C4-2B (cell line): ENCODE results near the gene OSBPL8.

Source experiments
- H3K27ac ChIP-seq: fragments of 450-650 bp; 2 replicates; pipeline ENCODE4 v1.5.1; 2017
- ZFX ChIP-seq: fragments of 450-650 bp; IDR thresholded peaks from 2 replicates; pipeline ENCODE4 v1.6.1; 2017
- TF ChIP-seq, protein P1 (sequence below): fragments of 450-650 bp; conservative IDR thresholded peaks from 2 replicates; pipeline ENCODE4 v1.5.1; 2017; ENCODE audit warnings: mild to moderate bottlenecking

Gene OSBPL8

DNA sequence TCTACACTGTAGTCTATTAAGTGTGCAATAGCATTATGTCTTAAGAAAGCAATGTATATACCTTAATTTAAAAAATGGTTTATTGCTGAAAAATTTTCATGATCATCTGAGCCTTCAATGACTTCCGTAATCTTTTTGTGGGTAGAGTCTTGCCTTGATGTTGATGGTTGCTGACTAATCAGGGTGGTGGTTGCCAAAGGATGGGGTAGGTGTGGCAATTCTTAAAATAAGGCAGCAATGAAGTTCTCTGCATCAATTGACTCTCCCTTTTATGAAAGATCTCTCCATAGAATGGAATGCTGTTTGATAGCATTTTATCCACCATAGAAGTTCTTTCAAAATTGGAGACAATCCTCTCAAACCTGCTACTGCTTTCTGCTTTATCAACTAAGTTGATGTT, 252.5 kb downstream of the OSBPL8 start:
- H3K27ac ChIP-seq = no peak overlapping the region
- TF ChIP-seq ZFX = no peak
- TF ChIP-seq, protein P1, sequence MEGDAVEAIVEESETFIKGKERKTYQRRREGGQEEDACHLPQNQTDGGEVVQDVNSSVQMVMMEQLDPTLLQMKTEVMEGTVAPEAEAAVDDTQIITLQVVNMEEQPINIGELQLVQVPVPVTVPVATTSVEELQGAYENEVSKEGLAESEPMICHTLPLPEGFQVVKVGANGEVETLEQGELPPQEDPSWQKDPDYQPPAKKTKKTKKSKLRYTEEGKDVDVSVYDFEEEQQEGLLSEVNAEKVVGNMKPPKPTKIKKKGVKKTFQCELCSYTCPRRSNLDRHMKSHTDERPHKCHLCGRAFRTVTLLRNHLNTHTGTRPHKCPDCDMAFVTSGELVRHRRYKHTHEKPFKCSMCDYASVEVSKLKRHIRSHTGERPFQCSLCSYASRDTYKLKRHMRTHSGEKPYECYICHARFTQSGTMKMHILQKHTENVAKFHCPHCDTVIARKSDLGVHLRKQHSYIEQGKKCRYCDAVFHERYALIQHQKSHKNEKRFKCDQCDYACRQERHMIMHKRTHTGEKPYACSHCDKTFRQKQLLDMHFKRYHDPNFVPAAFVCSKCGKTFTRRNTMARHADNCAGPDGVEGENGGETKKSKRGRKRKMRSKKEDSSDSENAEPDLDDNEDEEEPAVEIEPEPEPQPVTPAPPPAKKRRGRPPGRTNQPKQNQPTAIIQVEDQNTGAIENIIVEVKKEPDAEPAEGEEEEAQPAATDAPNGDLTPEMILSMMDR = no peak

DNA sequence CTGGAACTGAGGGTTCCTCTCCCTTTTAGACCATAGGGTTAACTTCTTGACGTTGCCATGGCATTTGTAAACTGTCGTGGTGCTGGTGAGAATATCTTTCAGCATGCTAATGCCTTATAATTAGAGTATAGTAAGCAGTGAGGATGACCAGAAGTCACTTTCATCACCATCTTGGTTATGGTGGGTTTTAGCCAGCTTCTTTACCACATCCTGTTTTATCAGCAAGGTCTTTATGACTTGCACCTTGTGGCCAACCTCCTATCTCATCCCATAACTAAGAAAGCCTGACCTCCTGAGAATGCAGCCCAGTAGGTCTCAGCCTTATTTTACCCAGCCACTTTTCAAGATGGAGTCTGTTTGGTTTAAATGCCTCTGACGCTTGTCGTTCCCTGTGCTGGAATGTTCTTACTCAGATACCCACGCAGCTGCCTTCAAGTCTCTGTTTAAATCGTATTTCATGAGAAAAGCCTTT, 255.5 kb downstream of the OSBPL8 start:
- TF ChIP-seq ZFX = no peak
- TF ChIP-seq, protein P1 = no peak

DNA sequence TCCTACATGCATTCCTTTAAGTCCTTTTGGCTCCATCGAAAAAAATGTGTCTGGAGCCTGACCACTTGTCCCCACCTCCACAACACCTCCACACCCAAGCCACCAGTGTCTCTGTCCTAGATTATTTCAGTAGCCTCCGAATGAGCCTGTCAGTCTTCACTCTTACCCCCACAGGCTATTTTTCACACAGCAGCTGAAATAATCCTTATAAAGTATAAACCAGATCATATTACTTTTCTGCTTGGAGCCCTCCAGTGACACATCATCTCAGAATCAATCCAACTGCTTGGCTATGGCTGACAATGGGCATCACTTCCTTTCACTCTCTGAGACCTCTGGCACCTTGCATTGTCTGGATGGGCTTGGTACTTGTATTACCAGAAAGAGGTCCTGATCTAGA, 256.2 kb downstream of the OSBPL8 start:
- TF ChIP-seq ZFX = no peak
- TF ChIP-seq, protein P1 = no peak
- H3K27ac ChIP-seq = no peak overlapping the region

More for the DNA sequence above, 255.5 kb downstream of the OSBPL8 start:
- no peak overlapping the region for H3K27ac ChIP-seq
